ENCODE data around the gene NDUFAF5.

GRCh38 chr20:13756551-13756950, 28.3 kb upstream of the NDUFAF5 start:
- no peak for TF ChIP-seq EZH2 (IDR thresholded peaks at IDR 0.05; ENCODE audit: borderline replicate concordance, low read length)
- TF ChIP-seq, protein P1, sequence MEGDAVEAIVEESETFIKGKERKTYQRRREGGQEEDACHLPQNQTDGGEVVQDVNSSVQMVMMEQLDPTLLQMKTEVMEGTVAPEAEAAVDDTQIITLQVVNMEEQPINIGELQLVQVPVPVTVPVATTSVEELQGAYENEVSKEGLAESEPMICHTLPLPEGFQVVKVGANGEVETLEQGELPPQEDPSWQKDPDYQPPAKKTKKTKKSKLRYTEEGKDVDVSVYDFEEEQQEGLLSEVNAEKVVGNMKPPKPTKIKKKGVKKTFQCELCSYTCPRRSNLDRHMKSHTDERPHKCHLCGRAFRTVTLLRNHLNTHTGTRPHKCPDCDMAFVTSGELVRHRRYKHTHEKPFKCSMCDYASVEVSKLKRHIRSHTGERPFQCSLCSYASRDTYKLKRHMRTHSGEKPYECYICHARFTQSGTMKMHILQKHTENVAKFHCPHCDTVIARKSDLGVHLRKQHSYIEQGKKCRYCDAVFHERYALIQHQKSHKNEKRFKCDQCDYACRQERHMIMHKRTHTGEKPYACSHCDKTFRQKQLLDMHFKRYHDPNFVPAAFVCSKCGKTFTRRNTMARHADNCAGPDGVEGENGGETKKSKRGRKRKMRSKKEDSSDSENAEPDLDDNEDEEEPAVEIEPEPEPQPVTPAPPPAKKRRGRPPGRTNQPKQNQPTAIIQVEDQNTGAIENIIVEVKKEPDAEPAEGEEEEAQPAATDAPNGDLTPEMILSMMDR (conservative IDR thresholded peaks at IDR 0.05 in 1 of 2, IDR thresholded peaks at IDR 0.05 in 1 of 2; ENCODE audit: extremely low read depth in 1 of 2, insufficient read depth in 1 of 2, low read depth in 1 of 2, low read length in 2 of 2) = no peak

All from mammary epithelial cell (primary cell).